Endothelial cell of umbilical vein (primary cell): ENCODE measurements around the gene ACER3. TPM values are rescaled to one million over a fixed set of nuclear protein-coding genes. Genes with fewer than 3 reads are reported as not detected.

Experiments used
- BruUV-seq: library from RNA; stranded (reverse); fragments of 400-500 nt; replicated peaks from 2 replicates; lab custom pipeline; 2021; lab: Mats Ljungman, UMichigan
- CTCF ChIA-PET: fragments of 300-600, 350-600 bp; sonication (Branson Sonifier 250); formaldehyde crosslinking; loops from one replicate; lab custom pipeline; 2021; ENCODE audit warnings: antibody characterized with exemption, inconsistent platforms; lab: Charles Lee
- POLR2A ChIA-PET: fragments of 300-600, 350-600 bp; sonication (Branson Sonifier 250); formaldehyde crosslinking; loops from one replicate; lab custom pipeline; 2021; ENCODE audit warnings: antibody characterized with exemption, inconsistent platforms; lab: Charles Lee
- DNase-seq: peaks from one replicate; pipeline ENCODE4 v3.0.0-alpha.2; 2011; ENCODE audit warnings: low read depth, low spot score
- FAIRE-seq: peaks from 2 replicates; lab custom pipeline; 2011; peaks lifted over from hg19 to GRCh38; lab: Jason Lieb, UNC
- H2AFZ ChIP-seq: 2 replicates; pipeline ENCODE4 v1.6.0; 2012; ENCODE audit warnings: low read depth, low read length, control low read depth, inconsistent platforms
- H3K27ac ChIP-seq: 2 replicates; pipeline ENCODE4 v1.5.1; 2011; ENCODE audit warnings: low read depth, mild to moderate bottlenecking, control low read depth, low read length, moderate library complexity; ENCODE audit not compliant: insufficient read depth
- H3K27me3 ChIP-seq, 2 experiments: 2 replicates each; pipeline versions ENCODE4 v1.6.0 to v1.6.1; 2011; ENCODE audit warnings: low read length in 2 of 2, mixed read lengths in 1 of 2; ENCODE audit not compliant: control insufficient read depth in 2 of 2, insufficient read depth in 2 of 2
- H3K36me3 ChIP-seq, 2 experiments: 2 replicates in 1 of 2; 3 replicates in 1 of 2; pipeline ENCODE4 v1.5.1; 2011; ENCODE audit warnings: low read length in 2 of 2, mild to moderate bottlenecking in 1 of 2, moderate library complexity in 1 of 2; ENCODE audit not compliant: control insufficient read depth in 2 of 2, insufficient read depth in 2 of 2; ENCODE audit errors: extremely low read depth in 1 of 2
- H3K4me1 ChIP-seq: 3 replicates; pipeline ENCODE4 v1.5.1; 2011; ENCODE audit warnings: mild to moderate bottlenecking, low read length; ENCODE audit not compliant: control insufficient read depth, insufficient read depth; ENCODE audit errors: extremely low read depth
- H3K4me2 ChIP-seq: 2 replicates; pipeline ENCODE4 v1.6.1; 2011; ENCODE audit warnings: low read length, control low read depth, mixed read lengths; ENCODE audit not compliant: insufficient read depth
- H3K4me3 ChIP-seq, 3 experiments: fragments of 200-600 bp in 1 of 3; sonication (generic), shearing (Covaris generic) in 1 of 3; replicated peaks in 1 of 3; 2 replicates each; pipeline ENCODE4 v1.5.1; 2011 to 2016; ENCODE audit warnings: control low read depth in 3 of 3, low read length in 3 of 3, mild to moderate bottlenecking in 2 of 3, inconsistent platforms in 1 of 3, low read depth in 1 of 3, moderate library complexity in 1 of 3; ENCODE audit not compliant: insufficient read depth in 1 of 3
- H3K79me2 ChIP-seq: 2 replicates; pipeline ENCODE4 v1.6.0; 2012; ENCODE audit warnings: low read length, inconsistent platforms; ENCODE audit not compliant: control insufficient read depth, insufficient read depth
- H3K9ac ChIP-seq: replicated peaks from 2 replicates; pipeline ENCODE3; 2011; ENCODE audit warnings: low read length, control low read depth; ENCODE audit not compliant: insufficient read depth; ENCODE audit errors: extremely low read depth
- H3K9me1 ChIP-seq: replicated peaks from 3 replicates; pipeline ENCODE4 v1.6.0; 2011; ENCODE audit warnings: mild to moderate bottlenecking, low read length; ENCODE audit not compliant: control insufficient read depth, insufficient read depth; ENCODE audit errors: extremely low read depth
- H3K9me3 ChIP-seq: replicated peaks from 2 replicates; pipeline ENCODE4 v1.5.1; 2012; ENCODE audit warnings: low read length, inconsistent platforms; ENCODE audit not compliant: control insufficient read depth, insufficient read depth
- H4K20me1 ChIP-seq: replicated peaks from 2 replicates; pipeline ENCODE3; 2011; ENCODE audit warnings: mild to moderate bottlenecking, low read length; ENCODE audit not compliant: control insufficient read depth, insufficient read depth; ENCODE audit errors: extremely low read depth
- CTCF ChIP-seq, 2 donors: IDR thresholded peaks; 1 replicate in 1 of 2; 2 replicates in 1 of 2; pipeline ENCODE4 v1.5.1; 2011; ENCODE audit warnings: low read length in 2 of 2, mild to moderate bottlenecking in 2 of 2, moderate library complexity in 2 of 2, control low read depth in 1 of 2, inconsistent platforms in 1 of 2, low read depth in 1 of 2; ENCODE audit not compliant: insufficient read depth in 1 of 2; ENCODE audit errors: extremely low read depth in 1 of 2
- EZH2 ChIP-seq: IDR thresholded peaks from 2 replicates; pipeline ENCODE4 v1.6.1; 2012; ENCODE audit warnings: borderline replicate concordance, low read depth, mild to moderate bottlenecking, moderate library complexity, low read length, inconsistent platforms; ENCODE audit not compliant: severe bottlenecking
- FOS ChIP-seq: IDR thresholded peaks from 2 replicates; pipeline ENCODE4 v1.6.1; 2011; ENCODE audit warnings: mild to moderate bottlenecking, low read length, moderate library complexity, borderline replicate concordance; ENCODE audit not compliant: insufficient read depth
- GATA2 ChIP-seq: IDR thresholded peaks from 2 replicates; pipeline ENCODE4 v1.7.0; 2011; ENCODE audit warnings: low read depth, mild to moderate bottlenecking, moderate library complexity, mixed read lengths, low read length; ENCODE audit not compliant: insufficient read length, insufficient read depth
- JUN ChIP-seq: IDR thresholded peaks from 2 replicates; pipeline ENCODE4 v1.6.1; 2011; ENCODE audit warnings: borderline replicate concordance, low read depth; ENCODE audit not compliant: insufficient read length, insufficient read depth
- MAX ChIP-seq: IDR thresholded peaks from 2 replicates; pipeline ENCODE4 v1.6.1; 2011; ENCODE audit not compliant: insufficient read depth, insufficient read length
- MYC ChIP-seq: IDR thresholded peaks from one replicate; pipeline ENCODE4 v1.6.1; 2011; ENCODE audit warnings: mild to moderate bottlenecking, low read depth, low read length
- POLR2A ChIP-seq: IDR thresholded peaks from 2 replicates; pipeline ENCODE4 v1.6.1; 2012; ENCODE audit warnings: low read depth, mild to moderate bottlenecking, control low read depth, low read length
- POLR2AphosphoS5 ChIP-seq: IDR thresholded peaks from 2 replicates; pipeline ENCODE4 v1.6.1; 2012; ENCODE audit warnings: low read depth, mild to moderate bottlenecking, control low read depth, low read length, moderate library complexity; ENCODE audit not compliant: insufficient read depth
- dilution Hi-C: fragments of 300-500 bp; cut with MboI; formaldehyde crosslinking; loops from one replicate; pipeline ENCODE4 v1.15.0; 2019; ENCODE audit warnings: low sequenced_read_pairs; ENCODE audit not compliant: extremely low pct_ligation_motif_present
- intact Hi-C: fragments of 100-400 bp; cut with micrococcal nuclease; formaldehyde crosslinking; loops from one replicate; pipeline ENCODE4 v1.10.0; 2022
- polyA plus RNA-seq, 4 experiments: library from polyadenylated mRNA; depleted of rRNA in 3 of 4; stranded (reverse) in 3 of 4; unstranded in 1 of 4; fragments of >200 nt; gene quantifications; 2 replicates each; pipeline versions ENCODE4 v1.2.1 to v1.2.3, GENCODE V29; 2011 to 2012; ENCODE audit warnings: missing spikeins in 1 of 4
- total RNA-seq: library from RNA; stranded (reverse); gene quantifications from 2 replicates; pipeline ENCODE4 v1.2.3, GENCODE V29; 2021

The ACER3 gene
- total and polyA plus RNA-seq, 2 donors (not counting 3 experiments of a cell fraction or from before 2014, with no cell fraction given), result 9.9 to 31.6 TPM

DNA sequence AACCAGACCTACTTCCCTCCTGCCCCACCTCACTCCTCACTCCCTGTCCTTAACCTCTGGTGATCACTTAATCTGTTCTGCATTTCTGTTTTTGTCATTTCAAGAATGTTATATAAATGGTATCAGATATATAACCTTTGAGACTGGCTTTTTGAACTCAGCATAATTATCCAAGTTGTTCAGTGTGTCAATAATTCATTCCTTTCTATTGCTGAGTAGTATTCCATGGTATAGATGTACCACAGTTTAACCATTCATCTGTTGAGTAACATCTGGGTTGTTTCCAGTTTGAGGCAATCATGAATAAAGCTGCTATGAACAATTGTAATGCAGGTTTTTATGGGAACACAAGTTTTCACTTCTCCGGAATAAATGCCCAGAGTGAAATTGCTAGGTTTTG, 138.9 kb downstream of the ACER3 start:
- BruUV-seq, result no TSS peak
- FAIRE-seq (no peak), DNase-seq (no peak)
- intact Hi-C loops (no loop called here), dilution Hi-C loops (no loop called here)
- no peaks in the 10 kb centered on the region for H3K36me3 ChIP-seq
- H3K79me2 ChIP-seq, result no peaks in the 10 kb centered on the region
- no peaks in the 10 kb centered on the region for H3K9me1 ChIP-seq
- no peaks in the 10 kb centered on the region for H3K4me1 ChIP-seq
- H3K27me3 ChIP-seq, result no peaks in the 10 kb centered on the region
- no peak overlapping the region for H3K27ac ChIP-seq
- H2AFZ ChIP-seq, result no peak overlapping the region
- no peaks in the 10 kb centered on the region for H3K9me3 ChIP-seq
- H3K9ac ChIP-seq, result no peak overlapping the region
- no peak overlapping the region for H3K4me3 ChIP-seq
- no peaks in the 10 kb centered on the region for H4K20me1 ChIP-seq
- H3K4me2 ChIP-seq, result no peak overlapping the region
- TF ChIP-seq FOS (no peak), POLR2A (no peak), GATA2 (no peak), JUN (no peak), POLR2AphosphoS5 (no peak), MYC (no peak), MAX (no peak)
- ChIA-PET CTCF (no interaction called here), POLR2A (no interaction called here)

DNA sequence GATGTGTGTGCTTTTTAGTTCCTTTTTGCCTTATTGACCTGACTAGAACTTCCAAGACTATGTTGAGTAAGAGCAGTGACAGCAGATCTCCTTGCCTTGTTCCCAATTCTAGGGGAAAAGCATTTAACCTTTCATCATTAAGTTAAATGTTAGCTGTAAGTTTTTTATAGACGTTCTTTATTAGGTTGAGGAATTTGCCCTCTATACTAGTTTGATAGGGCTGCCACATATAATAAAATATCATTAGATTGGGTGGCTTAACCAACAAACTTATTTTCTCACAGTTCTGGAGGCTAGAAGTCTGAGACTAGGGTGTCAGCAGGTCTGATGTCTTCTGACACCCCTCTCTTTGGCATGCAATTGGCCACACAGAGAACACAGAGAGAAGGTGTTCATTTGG, 140.9 kb downstream of the ACER3 start:
- DNase-seq (no peak), FAIRE-seq (no peak)
- Histone ChIP-seq H3K4me1 (no peaks in the 10 kb centered on the region), H3K9ac (no peak overlapping the region), H3K79me2 (no peaks in the 10 kb centered on the region), H3K27ac (no peak overlapping the region), H3K9me3 (no peaks in the 10 kb centered on the region), H3K9me1 (no peaks in the 10 kb centered on the region), H4K20me1 (no peaks in the 10 kb centered on the region), H3K27me3 (no peaks in the 10 kb centered on the region), H2AFZ (no peak overlapping the region), H3K36me3 (no peaks in the 10 kb centered on the region), H3K4me2 (no peak overlapping the region), H3K4me3 (no peak overlapping the region)
- ChIA-PET POLR2A (no interaction called here), CTCF (no interaction called here)
- BruUV-seq, result no TSS peak
- intact Hi-C loops, result no loop called here
- no peak for TF ChIP-seq EZH2
- TF ChIP-seq GATA2, result no peak
- no peak for TF ChIP-seq POLR2AphosphoS5
- TF ChIP-seq FOS, result no peak
- TF ChIP-seq JUN, result no peak
- no peak for TF ChIP-seq MAX
- TF ChIP-seq POLR2A, result no peak
- no peak for TF ChIP-seq CTCF (IDR thresholded peaks at IDR 0.05; ENCODE audit: extremely low read depth in 1 of 2, insufficient read depth in 1 of 2, low read depth in 1 of 2, low read length in 2 of 2)
- TF ChIP-seq MYC, result no peak
- dilution Hi-C loops, result no loop called here
